ENCODE measurements around the gene TNFRSF14. TPM values are rescaled to one million over a fixed set of nuclear protein-coding genes. Genes with fewer than 3 reads are reported as not detected.

TNFRSF14 gene
- total and polyA plus RNA-seq, 2 experiments from 2014 or later = not detected

DNA sequence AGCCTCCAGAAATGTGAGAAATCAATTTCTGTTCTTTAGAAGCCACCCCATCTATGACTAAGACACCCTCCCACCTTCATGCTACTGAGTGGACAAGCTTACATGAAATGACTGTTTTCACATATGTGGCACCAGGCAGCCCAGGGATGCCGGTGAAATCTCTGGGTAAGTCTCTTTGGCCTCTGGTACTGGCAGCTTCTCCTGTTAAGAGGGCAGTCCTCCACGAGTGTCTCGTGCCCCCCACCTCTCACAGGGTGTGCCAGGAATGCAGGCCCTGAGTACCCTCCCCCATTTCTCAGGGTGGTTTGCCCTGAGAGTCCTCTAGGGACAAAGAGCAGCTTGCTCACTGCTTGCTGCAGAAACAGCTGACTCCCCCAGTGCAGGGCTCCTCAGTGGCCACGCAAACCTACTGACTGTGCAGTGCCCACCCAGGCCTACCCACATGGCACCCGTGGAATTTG is 27.2 kb downstream of the TNFRSF14 start:
- Mint-ChIP-seq H3K9me3 (no peaks in the 10 kb centered on the region), H3K4me3 (no peak overlapping the region)

More for the DNA sequence above, 27.2 kb downstream of the TNFRSF14 start:
- Histone ChIP-seq H4K20me1 (replicated peaks; ENCODE audit: insufficient read depth) (no peaks in the 10 kb centered on the region), H3K4me2 (0 out of 2 replicates have a peak overlapping the region, but pooled peaks have one; percentile 26), H3F3A (replicated peaks; ENCODE audit: low read depth) (no peaks in the 10 kb centered on the region), H3K4me3 (no peak overlapping the region), H3K4me1 (ENCODE audit: insufficient read depth) (peaks cover 13% of the 10 kb centered on the region), H3K27ac (ENCODE audit: low read depth) (no peak overlapping the region), H3K36me3 (ENCODE audit: insufficient read depth) (no peaks in the 10 kb centered on the region), H2AFZ (no peak overlapping the region), H3K79me2 (replicated peaks; ENCODE audit: insufficient read depth) (no peaks in the 10 kb centered on the region), H3K9me2 (ENCODE audit: insufficient read depth) (no peaks in the 10 kb centered on the region), H3K27me3 (ENCODE audit: insufficient read depth) (no peaks in the 10 kb centered on the region)
- DNase-seq (ENCODE audit: low spot score) (peak; percentile 41), ATAC-seq (no peak)
- Mint-ChIP-seq H3K4me1 (peaks cover 24% of the 10 kb centered on the region), H3K27ac (no peak overlapping the region), H3K36me3 (ENCODE audit: low read depth) (no peaks in the 10 kb centered on the region), H3K27me3 (ENCODE audit: insufficient read depth, low read depth, poor library complexity) (peaks cover 7% of the 10 kb centered on the region)
- TF ChIP-seq EZH2phosphoT487 (IDR thresholded peaks at IDR 0.05; ENCODE audit: unreplicated experiment) = no peak
- TF ChIP-seq, protein P1, sequence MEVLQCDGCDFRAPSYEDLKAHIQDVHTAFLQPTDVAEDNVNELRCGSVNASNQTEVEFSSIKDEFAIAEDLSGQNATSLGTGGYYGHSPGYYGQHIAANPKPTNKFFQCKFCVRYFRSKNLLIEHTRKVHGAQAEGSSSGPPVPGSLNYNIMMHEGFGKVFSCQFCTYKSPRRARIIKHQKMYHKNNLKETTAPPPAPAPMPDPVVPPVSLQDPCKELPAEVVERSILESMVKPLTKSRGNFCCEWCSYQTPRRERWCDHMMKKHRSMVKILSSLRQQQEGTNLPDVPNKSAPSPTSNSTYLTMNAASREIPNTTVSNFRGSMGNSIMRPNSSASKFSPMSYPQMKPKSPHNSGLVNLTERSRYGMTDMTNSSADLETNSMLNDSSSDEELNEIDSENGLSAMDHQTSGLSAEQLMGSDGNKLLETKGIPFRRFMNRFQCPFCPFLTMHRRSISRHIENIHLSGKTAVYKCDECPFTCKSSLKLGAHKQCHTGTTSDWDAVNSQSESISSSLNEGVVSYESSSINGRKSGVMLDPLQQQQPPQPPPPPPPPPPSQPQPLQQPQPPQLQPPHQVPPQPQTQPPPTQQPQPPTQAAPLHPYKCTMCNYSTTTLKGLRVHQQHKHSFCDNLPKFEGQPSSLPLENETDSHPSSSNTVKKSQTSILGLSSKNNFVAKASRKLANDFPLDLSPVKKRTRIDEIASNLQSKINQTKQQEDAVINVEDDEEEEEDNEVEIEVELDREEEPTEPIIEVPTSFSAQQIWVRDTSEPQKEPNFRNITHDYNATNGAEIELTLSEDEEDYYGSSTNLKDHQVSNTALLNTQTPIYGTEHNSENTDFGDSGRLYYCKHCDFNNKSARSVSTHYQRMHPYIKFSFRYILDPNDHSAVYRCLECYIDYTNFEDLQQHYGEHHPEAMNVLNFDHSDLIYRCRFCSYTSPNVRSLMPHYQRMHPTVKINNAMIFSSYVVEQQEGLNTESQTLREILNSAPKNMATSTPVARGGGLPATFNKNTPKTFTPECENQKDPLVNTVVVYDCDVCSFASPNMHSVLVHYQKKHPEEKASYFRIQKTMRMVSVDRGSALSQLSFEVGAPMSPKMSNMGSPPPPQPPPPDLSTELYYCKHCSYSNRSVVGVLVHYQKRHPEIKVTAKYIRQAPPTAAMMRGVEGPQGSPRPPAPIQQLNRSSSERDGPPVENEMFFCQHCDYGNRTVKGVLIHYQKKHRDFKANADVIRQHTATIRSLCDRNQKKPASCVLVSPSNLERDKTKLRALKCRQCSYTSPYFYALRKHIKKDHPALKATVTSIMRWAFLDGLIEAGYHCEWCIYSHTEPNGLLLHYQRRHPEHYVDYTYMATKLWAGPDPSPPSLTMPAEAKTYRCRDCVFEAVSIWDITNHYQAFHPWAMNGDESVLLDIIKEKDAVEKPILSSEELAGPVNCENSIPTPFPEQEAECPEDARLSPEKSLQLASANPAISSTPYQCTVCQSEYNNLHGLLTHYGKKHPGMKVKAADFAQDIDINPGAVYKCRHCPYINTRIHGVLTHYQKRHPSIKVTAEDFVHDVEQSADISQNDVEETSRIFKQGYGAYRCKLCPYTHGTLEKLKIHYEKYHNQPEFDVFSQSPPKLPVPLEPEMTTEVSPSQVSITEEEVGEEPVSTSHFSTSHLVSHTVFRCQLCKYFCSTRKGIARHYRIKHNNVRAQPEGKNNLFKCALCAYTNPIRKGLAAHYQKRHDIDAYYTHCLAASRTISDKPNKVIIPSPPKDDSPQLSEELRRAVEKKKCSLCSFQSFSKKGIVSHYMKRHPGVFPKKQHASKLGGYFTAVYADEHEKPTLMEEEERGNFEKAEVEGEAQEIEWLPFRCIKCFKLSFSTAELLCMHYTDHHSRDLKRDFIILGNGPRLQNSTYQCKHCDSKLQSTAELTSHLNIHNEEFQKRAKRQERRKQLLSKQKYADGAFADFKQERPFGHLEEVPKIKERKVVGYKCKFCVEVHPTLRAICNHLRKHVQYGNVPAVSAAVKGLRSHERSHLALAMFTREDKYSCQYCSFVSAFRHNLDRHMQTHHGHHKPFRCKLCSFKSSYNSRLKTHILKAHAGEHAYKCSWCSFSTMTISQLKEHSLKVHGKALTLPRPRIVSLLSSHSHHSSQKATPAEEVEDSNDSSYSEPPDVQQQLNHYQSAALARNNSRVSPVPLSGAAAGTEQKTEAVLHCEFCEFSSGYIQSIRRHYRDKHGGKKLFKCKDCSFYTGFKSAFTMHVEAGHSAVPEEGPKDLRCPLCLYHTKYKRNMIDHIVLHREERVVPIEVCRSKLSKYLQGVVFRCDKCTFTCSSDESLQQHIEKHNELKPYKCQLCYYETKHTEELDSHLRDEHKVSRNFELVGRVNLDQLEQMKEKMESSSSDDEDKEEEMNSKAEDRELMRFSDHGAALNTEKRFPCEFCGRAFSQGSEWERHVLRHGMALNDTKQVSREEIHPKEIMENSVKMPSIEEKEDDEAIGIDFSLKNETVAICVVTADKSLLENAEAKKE (CRISPR knock-in tag; IDR thresholded peaks at IDR 0.05) = no peak
- no peak for TF ChIP-seq EZH2 (IDR thresholded peaks at IDR 0.05; ENCODE audit: low read depth, unreplicated experiment)
- TF ChIP-seq STAT1 (IDR thresholded peaks at IDR 0.05; ENCODE audit: unreplicated experiment) = no peak
- TF ChIP-seq, protein P2, sequence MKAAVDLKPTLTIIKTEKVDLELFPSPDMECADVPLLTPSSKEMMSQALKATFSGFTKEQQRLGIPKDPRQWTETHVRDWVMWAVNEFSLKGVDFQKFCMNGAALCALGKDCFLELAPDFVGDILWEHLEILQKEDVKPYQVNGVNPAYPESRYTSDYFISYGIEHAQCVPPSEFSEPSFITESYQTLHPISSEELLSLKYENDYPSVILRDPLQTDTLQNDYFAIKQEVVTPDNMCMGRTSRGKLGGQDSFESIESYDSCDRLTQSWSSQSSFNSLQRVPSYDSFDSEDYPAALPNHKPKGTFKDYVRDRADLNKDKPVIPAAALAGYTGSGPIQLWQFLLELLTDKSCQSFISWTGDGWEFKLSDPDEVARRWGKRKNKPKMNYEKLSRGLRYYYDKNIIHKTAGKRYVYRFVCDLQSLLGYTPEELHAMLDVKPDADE (IDR thresholded peaks at IDR 0.05) = no peak
- TF ChIP-seq POLR2AphosphoS5 (IDR thresholded peaks at IDR 0.05; ENCODE audit: low read depth) = no peak
- TF ChIP-seq NANOG (IDR thresholded peaks at IDR 0.05; ENCODE audit: borderline replicate concordance) = no peak
- TF ChIP-seq ZNF114 (CRISPR knock-in tag; IDR thresholded peaks at IDR 0.05) = no peak
- no peak for TF ChIP-seq JUNB (IDR thresholded peaks at IDR 0.05; ENCODE audit: unreplicated experiment)
- TF ChIP-seq, protein P3, sequence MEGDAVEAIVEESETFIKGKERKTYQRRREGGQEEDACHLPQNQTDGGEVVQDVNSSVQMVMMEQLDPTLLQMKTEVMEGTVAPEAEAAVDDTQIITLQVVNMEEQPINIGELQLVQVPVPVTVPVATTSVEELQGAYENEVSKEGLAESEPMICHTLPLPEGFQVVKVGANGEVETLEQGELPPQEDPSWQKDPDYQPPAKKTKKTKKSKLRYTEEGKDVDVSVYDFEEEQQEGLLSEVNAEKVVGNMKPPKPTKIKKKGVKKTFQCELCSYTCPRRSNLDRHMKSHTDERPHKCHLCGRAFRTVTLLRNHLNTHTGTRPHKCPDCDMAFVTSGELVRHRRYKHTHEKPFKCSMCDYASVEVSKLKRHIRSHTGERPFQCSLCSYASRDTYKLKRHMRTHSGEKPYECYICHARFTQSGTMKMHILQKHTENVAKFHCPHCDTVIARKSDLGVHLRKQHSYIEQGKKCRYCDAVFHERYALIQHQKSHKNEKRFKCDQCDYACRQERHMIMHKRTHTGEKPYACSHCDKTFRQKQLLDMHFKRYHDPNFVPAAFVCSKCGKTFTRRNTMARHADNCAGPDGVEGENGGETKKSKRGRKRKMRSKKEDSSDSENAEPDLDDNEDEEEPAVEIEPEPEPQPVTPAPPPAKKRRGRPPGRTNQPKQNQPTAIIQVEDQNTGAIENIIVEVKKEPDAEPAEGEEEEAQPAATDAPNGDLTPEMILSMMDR (conservative IDR thresholded peaks at IDR 0.05; ENCODE audit: low read depth in 2 of 2) = no peak
- no peak for TF ChIP-seq ZNF331 (CRISPR knock-in tag; IDR thresholded peaks at IDR 0.05; ENCODE audit: low read depth)
- no peak for TF ChIP-seq CREB1 (CRISPR knock-in tag; IDR thresholded peaks at IDR 0.05; ENCODE audit: low read depth)
- TF ChIP-seq, protein P4, sequence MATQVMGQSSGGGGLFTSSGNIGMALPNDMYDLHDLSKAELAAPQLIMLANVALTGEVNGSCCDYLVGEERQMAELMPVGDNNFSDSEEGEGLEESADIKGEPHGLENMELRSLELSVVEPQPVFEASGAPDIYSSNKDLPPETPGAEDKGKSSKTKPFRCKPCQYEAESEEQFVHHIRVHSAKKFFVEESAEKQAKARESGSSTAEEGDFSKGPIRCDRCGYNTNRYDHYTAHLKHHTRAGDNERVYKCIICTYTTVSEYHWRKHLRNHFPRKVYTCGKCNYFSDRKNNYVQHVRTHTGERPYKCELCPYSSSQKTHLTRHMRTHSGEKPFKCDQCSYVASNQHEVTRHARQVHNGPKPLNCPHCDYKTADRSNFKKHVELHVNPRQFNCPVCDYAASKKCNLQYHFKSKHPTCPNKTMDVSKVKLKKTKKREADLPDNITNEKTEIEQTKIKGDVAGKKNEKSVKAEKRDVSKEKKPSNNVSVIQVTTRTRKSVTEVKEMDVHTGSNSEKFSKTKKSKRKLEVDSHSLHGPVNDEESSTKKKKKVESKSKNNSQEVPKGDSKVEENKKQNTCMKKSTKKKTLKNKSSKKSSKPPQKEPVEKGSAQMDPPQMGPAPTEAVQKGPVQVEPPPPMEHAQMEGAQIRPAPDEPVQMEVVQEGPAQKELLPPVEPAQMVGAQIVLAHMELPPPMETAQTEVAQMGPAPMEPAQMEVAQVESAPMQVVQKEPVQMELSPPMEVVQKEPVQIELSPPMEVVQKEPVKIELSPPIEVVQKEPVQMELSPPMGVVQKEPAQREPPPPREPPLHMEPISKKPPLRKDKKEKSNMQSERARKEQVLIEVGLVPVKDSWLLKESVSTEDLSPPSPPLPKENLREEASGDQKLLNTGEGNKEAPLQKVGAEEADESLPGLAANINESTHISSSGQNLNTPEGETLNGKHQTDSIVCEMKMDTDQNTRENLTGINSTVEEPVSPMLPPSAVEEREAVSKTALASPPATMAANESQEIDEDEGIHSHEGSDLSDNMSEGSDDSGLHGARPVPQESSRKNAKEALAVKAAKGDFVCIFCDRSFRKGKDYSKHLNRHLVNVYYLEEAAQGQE (IDR thresholded peaks at IDR 0.05; ENCODE audit: unreplicated experiment) = no peak
